Subcutaneous abdominal adipose tissue (tissue), 5 donors: ENCODE measurements around the gene TOP3A.

Source experiments
- H3K27ac ChIP-seq: one replicate; pipeline ENCODE4 v1.7.0; 2013; ENCODE audit warnings: low read depth, mild to moderate bottlenecking, inconsistent platforms, low read length, moderate library complexity
- H3K27me3 ChIP-seq, 5 donors: one replicate each; pipeline ENCODE4 v1.7.0; 2013; ENCODE audit warnings: low read length in 5 of 5, inconsistent platforms in 1 of 5; ENCODE audit not compliant: control insufficient read depth in 5 of 5, insufficient read depth in 4 of 5
- H3K36me3 ChIP-seq, 5 donors: one replicate each; pipeline ENCODE4 v1.7.0; 2013; ENCODE audit warnings: low read length in 5 of 5; ENCODE audit not compliant: control insufficient read depth in 5 of 5, insufficient read depth in 5 of 5
- H3K4me1 ChIP-seq, 5 donors: one replicate each; pipeline ENCODE4 v1.7.0; 2013; ENCODE audit warnings: low read length in 5 of 5, mild to moderate bottlenecking in 3 of 5, moderate library complexity in 1 of 5; ENCODE audit not compliant: control insufficient read depth in 5 of 5, insufficient read depth in 5 of 5
- H3K4me3 ChIP-seq, 5 donors: one replicate each; pipeline ENCODE4 v1.7.0; 2013; ENCODE audit warnings: low read length in 5 of 5, low read depth in 1 of 5
- H3K9ac ChIP-seq, 5 donors: one replicate each; pipeline ENCODE4 v1.7.0; 2013; ENCODE audit warnings: low read length in 5 of 5, mild to moderate bottlenecking in 4 of 5, moderate library complexity in 3 of 5
- H3K9me3 ChIP-seq, 5 donors: one replicate each; pipeline ENCODE4 v1.7.0; 2013; ENCODE audit warnings: low read length in 5 of 5; ENCODE audit not compliant: control insufficient read depth in 5 of 5
- donor health status: healthy.
- donor health status: healthy.
- donor health status: healthy.
- donor health status: healthy.
- donor health status: healthy.

TOP3A gene

DNA sequence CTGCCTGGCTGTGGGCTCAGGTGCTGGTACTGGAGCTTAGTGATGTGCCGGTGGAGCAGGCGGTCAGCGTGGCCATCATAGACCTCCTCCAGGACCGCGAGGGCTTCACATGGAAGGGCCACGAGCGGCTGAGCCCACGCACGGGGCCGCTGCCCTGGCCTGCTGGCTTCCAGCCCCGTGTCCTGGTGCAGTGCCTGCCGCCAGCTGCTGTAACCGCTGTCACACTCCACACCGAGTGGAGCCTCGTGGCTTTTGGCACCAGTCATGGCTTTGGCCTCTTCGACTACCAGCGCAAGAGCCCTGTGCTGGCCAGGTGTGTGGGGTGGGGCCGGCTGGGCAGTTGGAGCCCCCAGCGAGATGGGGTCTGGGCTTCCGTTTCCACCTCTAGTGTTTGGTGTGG, 77.3 kb downstream of the TOP3A start:
- Histone ChIP-seq H3K36me3 (peaks cover 0 to 95% (median 77%) of the 10 kb centered on the region in 5 donors), H3K27me3 (no peaks in the 10 kb centered on the region), H3K4me1 (no peaks in the 10 kb centered on the region), H3K4me3 (no peak overlapping the region), H3K27ac (no peak overlapping the region), H3K9ac (no peak overlapping the region), H3K9me3 (no peaks in the 10 kb centered on the region)

DNA sequence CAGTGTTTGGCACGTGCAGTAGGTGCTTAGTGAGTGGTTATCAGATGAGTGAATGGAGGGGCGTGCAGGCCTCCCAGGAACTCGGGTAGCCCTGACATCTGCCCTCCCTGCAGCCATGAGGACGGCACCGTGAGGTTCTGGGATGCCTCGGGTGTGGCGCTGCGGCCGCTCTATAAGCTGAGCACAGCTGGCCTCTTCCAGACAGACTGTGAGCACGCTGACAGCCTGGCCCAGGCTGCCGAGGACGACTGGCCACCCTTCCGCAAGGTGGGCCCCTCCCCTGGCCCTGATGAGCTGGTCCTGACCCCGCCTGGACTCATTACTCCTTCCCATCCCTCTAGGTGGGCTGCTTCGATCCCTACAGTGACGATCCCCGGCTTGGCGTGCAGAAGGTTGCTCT, 78.3 kb downstream of the TOP3A start:
- no peak overlapping the region for H3K9ac ChIP-seq
- H3K4me1 ChIP-seq, result no peaks in the 10 kb centered on the region
- H3K27me3 ChIP-seq, result no peaks in the 10 kb centered on the region
- H3K36me3 ChIP-seq, result peaks cover 0 to 92% (median 73%) of the 10 kb centered on the region in 5 donors
- no peaks in the 10 kb centered on the region for H3K9me3 ChIP-seq
- no peak overlapping the region for H3K27ac ChIP-seq
- no peak overlapping the region for H3K4me3 ChIP-seq

DNA sequence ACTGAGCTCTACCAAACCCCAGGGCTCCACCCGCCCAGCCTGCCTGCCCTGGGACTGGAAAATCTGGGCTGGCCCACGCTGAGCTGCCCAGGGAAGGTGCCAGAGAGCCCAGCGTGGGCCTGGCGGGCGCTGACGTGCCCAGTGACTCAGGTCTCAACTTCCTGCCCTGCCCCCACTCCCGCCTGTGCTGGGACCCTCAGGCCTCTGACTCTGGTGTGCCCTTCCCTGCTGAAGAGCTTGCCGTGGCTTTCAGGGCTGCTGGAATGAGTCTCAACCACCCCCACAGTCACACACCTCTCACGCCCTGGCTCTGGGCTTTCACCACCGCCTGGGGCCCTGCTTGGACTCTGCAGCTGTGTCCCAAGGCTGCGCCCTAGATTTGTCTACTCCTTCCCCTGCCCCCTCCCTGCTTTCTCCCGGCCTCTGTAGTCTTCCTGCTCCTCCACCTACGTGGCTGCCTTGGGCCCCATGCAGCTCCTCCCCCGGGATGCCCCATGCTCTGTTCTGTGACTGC, 79.0 kb downstream of the TOP3A start:
- no peak overlapping the region for H3K27ac ChIP-seq

DNA sequence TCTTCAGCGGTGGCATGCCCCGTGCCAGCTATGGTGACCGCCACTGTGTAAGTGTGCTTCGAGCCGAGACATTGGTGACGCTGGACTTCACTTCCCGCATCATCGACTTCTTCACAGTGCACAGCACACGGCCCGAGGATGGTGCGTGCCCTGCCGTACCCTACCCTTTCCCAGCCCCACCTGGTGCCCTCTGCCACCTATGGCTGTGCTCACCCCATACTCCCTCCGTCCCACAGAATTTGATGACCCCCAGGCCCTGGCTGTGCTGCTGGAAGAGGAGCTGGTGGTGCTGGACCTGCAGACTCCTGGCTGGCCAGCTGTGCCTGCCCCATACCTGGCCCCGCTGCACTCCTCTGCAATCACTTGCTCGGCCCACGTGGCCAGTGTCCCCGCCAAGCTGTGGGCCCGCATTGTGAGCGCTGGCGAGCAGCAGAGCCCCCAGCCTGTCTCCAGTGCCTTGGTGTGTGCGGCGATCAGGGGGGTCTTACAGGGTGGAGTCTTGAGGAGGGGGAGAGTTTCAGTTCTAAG, 79.9 kb downstream of the TOP3A start:
- Histone ChIP-seq H3K36me3 (peaks cover 0 to 77% (median 65%) of the 10 kb centered on the region in 5 donors), H3K27ac (no peak overlapping the region), H3K4me1 (no peaks in the 10 kb centered on the region), H3K9me3 (no peaks in the 10 kb centered on the region), H3K4me3 (no peak overlapping the region), H3K27me3 (no peaks in the 10 kb centered on the region), H3K9ac (no peak overlapping the region)

More for the DNA sequence above, 79.0 kb downstream of the TOP3A start:
- no peaks in the 10 kb centered on the region for H3K27me3 ChIP-seq
- H3K4me1 ChIP-seq, result no peaks in the 10 kb centered on the region
- H3K4me3 ChIP-seq, result no peak overlapping the region
- H3K9ac ChIP-seq, result no peak overlapping the region
- peaks cover 0 to 85% (median 68%) of the 10 kb centered on the region in 5 donors for H3K36me3 ChIP-seq
- H3K9me3 ChIP-seq, result no peaks in the 10 kb centered on the region

DNA sequence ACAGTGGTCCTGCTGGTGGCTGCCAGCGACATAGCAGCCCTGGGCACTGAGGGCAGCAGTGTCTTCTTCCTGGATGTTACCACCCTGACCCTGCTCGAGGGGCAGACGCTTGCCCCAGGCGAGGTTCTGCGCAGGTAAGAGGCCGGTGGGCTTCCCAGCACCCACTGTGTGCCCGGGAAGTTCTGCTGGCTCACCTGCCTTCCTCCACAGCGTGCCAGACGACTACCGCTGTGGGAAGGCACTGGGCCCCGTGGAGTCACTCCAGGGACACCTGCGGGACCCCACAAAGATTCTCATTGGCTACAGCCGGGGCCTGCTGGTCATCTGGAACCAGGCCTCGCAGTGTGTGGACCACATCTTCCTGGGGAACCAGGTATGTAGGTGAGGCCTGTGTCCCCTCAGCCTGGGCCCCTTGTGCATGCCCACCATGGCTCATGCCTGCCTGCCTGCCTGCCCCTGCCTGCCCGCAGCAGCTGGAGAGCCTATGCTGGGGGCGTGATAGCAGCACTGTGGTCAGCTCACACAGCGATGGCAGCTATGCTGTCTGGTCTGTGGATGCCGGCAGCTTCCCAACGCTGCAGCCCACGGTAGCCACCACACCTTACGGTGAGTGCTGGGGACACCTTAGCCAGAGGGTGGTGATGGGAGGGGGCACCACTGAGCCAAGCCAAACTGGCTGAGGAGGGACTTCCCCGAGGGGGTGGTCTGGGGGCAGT, 80.8 kb downstream of the TOP3A start:
- Histone ChIP-seq H3K36me3 (peaks cover 0 to 70% (median 60%) of the 10 kb centered on the region in 5 donors), H3K9ac (no peak overlapping the region), H3K4me1 (no peaks in the 10 kb centered on the region), H3K27ac (no peak overlapping the region), H3K4me3 (no peak overlapping the region), H3K9me3 (no peaks in the 10 kb centered on the region), H3K27me3 (no peaks in the 10 kb centered on the region)

DNA sequence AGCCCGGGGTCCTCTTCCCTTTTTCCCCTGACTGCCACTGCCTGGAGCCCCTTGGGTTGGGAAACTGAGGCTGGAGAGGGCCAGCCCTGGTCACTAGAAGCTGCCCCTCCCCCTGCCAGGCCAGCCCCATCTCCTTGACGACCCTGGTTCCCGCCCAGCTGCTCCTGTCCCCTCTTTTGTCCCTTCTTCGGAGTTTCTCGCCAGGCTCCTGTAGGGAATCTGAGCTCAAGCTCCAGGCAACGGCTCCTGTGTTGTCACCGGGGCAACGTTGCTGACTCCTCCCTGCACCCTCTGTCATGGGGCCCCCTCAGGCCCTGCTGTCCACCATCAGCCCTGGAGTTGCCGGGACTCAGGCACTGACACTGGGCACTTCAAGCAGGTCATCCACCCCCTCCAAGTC, 83.6 kb downstream of the TOP3A start:
- peaks cover 0 to 16% (median 10%) of the 10 kb centered on the region in 5 donors for H3K4me1 ChIP-seq
- H3K36me3 ChIP-seq, result peaks cover 0 to 44% (median 38%) of the 10 kb centered on the region in 5 donors
- no peak overlapping the region for H3K9ac ChIP-seq
- H3K9me3 ChIP-seq, result no peaks in the 10 kb centered on the region
- H3K27ac ChIP-seq, result no peak overlapping the region
- no peaks in the 10 kb centered on the region for H3K27me3 ChIP-seq
- H3K4me3 ChIP-seq, result no peak overlapping the region

DNA sequence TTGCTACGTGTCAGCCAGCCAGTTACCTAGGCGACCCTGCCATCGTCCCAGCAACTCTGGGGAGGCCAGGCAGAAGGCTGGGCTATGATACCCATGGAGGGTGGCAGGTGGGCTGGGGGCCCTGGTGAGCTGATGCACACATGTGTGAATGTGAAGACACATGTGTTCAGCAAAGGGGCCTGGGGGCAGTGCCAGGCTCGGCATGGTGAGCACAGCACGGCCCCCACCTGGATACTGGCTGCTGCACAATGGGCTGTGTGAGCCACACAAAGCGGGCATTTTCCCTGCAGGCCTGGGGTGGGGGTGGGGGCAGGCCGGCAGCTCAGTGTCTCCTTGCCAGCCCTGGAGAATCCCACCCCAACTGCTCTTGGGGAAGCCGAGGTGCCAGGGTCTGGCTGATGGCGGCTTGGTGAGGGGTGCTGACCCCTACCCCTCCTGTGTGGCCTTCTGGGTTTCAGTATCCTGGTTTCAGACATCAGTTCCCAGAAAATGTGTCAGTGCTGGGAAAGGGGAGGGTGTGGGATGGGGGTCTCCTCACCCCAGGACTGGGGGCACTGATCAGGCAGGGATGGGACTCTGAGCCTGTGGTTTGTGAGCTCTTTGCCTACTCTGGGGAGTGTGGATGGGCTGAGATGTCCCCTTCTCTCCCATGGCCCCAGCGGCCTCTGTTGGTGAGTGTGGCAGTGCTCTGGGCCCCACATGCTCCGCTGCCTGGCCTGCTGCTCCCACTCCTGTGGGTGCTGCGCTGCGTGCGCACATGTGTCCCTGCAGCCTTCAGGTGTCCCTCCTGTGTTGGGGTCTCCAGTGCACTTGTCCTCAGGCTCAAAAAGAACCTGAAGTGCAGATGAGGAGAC, 84.3 kb downstream of the TOP3A start:
- Histone ChIP-seq H3K9ac (no peak overlapping the region), H3K27ac (no peak overlapping the region), H3K4me1 (peaks cover 0 to 20% (median 13%) of the 10 kb centered on the region in 5 donors), H3K27me3 (no peaks in the 10 kb centered on the region), H3K4me3 (no peak overlapping the region), H3K36me3 (peaks cover 0 to 38% (median 33%) of the 10 kb centered on the region in 5 donors), H3K9me3 (no peaks in the 10 kb centered on the region)

DNA sequence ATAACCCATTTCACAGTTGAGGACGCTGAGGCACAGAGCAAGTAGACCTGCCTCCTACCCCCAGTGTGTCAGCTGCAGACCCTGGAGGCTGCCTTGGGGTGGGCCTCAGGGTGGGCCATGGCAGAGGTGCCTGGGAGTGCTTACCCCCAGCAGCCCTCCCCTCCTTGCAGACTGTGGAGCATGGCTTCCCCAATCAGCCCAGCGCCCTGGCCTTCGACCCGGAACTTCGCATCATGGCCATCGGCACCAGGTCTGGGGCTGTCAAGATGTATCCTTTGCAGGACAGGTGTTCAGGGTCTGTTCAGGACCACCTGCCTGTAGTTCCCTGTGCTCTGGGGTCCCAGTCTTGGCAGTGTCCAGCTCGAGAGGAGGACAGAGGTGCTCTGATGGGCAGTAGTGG, 85.0 kb downstream of the TOP3A start:
- H3K9ac ChIP-seq, result no peak overlapping the region
- H3K27me3 ChIP-seq, result no peaks in the 10 kb centered on the region
- H3K36me3 ChIP-seq, result peaks cover 0 to 30% (median 26%) of the 10 kb centered on the region in 5 donors
- peaks cover 0 to 25% (median 17%) of the 10 kb centered on the region in 5 donors for H3K4me1 ChIP-seq
- no peaks in the 10 kb centered on the region for H3K9me3 ChIP-seq
- no peak overlapping the region for H3K27ac ChIP-seq
- no peak overlapping the region for H3K4me3 ChIP-seq

DNA sequence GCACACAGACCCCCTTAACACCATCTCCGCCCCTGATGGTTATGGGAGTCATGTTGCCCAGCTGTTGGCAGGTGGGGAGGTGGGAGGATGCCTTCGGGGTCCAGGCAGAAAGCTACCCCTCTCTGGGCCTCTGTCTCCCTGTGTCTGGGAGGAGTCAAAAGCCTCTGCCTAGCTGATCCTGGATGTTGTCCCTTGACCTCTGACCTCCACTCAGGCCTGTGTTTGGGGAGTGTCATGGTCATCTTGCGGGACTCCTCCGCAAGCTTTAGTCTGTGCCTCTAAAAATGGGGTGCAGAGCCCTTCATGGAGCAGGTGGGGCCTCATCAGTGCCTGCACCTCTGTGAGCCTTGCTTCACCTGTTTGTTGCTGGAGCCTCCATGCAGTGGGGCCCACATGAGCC, 85.5 kb downstream of the TOP3A start:
- Histone ChIP-seq H3K27ac (no peak overlapping the region), H3K36me3 (peaks cover 0 to 25% (median 20%) of the 10 kb centered on the region in 5 donors), H3K9ac (no peak overlapping the region), H3K4me3 (no peak overlapping the region), H3K4me1 (peaks cover 0 to 30% (median 23%) of the 10 kb centered on the region in 5 donors), H3K9me3 (no peaks in the 10 kb centered on the region), H3K27me3 (no peaks in the 10 kb centered on the region)
